Measurements from ENCODE around the gene CLRN1. TPM values are rescaled to one million over a fixed set of nuclear protein-coding genes. Genes with fewer than 3 reads are reported as not detected.

CLRN1 gene
- total and polyA plus RNA-seq, 2 donors (not counting 1 experiment from before 2014, with no cell fraction given): not detected

DNA sequence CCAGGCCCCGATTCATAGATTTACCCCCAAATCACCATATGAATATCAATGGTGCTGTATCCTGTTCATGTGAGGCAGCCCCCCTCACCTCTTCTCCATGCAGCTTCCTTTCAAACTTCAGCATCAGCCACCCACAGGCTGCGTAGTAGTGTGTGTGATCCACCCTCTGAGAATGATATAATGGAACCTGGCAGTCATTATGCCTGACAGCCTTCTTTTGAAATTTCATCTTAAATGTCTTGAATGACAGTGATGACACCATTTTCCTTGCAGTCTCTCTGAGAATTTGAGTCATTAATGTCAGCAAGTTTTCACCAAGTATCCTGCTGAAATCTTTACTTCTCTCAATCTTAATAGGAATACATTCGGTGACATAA lies 3.5 kb upstream of the CLRN1 start:
- TF ChIP-seq, protein P1, sequence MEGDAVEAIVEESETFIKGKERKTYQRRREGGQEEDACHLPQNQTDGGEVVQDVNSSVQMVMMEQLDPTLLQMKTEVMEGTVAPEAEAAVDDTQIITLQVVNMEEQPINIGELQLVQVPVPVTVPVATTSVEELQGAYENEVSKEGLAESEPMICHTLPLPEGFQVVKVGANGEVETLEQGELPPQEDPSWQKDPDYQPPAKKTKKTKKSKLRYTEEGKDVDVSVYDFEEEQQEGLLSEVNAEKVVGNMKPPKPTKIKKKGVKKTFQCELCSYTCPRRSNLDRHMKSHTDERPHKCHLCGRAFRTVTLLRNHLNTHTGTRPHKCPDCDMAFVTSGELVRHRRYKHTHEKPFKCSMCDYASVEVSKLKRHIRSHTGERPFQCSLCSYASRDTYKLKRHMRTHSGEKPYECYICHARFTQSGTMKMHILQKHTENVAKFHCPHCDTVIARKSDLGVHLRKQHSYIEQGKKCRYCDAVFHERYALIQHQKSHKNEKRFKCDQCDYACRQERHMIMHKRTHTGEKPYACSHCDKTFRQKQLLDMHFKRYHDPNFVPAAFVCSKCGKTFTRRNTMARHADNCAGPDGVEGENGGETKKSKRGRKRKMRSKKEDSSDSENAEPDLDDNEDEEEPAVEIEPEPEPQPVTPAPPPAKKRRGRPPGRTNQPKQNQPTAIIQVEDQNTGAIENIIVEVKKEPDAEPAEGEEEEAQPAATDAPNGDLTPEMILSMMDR (conservative IDR thresholded peaks at IDR 0.05 in 1 of 2, IDR thresholded peaks at IDR 0.05 in 1 of 2; ENCODE audit: low read depth in 1 of 2, low read length in 2 of 2): no peak
- TF ChIP-seq EZH2 (IDR thresholded peaks at IDR 0.05; ENCODE audit: low read length, missing control alignments): no peak

DNA sequence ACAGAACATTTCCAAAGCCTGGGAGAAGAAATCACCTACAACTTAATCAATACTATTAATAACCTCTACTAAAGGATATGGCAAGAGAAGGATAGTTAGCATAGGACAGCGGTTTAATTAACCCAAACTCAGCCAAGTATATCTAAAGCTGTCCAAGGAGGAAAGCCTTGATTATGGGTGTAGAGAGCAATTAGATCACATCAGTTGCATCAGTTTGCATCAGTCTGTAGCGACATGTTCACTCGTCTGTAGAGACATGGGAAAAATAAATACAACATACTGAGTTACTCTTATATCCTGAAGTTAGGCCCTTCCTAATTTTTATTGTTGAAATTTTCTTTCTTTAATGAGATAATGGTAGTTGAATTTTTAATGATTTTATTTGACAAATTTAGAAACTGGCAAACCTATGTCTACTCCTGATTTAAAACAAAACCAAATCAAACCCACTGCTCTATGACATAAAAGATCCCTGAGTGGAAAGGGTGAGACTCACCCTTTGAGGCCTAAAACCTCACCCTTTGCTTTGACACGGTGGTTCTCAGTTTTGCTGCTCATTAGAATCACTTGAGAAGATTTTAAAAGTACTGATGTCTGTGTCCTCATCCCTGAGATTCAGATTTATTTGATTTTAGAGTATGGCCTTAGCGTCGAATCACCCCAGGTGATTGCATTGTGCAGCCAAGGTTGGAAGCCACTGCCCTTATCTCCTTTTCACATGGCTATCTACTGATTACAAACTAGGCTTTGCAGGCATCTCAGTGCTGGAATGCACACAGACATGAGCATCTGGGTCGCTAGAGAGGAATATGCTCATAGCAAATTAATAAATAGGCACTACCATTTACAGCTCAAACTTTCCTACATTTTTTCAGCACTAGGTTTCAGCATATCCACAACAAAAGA lies 2.8 kb upstream of the CLRN1 start:
- Histone ChIP-seq H3K9me3 (ENCODE audit: control insufficient read depth, insufficient read depth, low read depth, low read length) (no peaks in the 10 kb centered on the region), H3K4me3 (replicated peaks in 1 of 4; ENCODE audit: control extremely low read depth in 1 of 4, insufficient read depth in 1 of 4, low read depth in 3 of 4, low read length in 4 of 4) (no peak overlapping the region), H2AFZ (ENCODE audit: low read length) (no peak overlapping the region), H3K36me3 (ENCODE audit: control insufficient read depth, insufficient read depth, low read length) (no peaks in the 10 kb centered on the region), H3K27ac (ENCODE audit: insufficient read depth, low read length) (no peak overlapping the region), H3K9ac (ENCODE audit: insufficient read depth, low read length) (no peak overlapping the region), H3K79me2 (ENCODE audit: control insufficient read depth, insufficient read depth, low read length) (no peaks in the 10 kb centered on the region), H3K27me3 (ENCODE audit: control insufficient read depth, insufficient read depth, low read length) (peaks cover 9% of the 10 kb centered on the region), H4K20me1 (ENCODE audit: control insufficient read depth, extremely low read depth, insufficient read depth, low read length) (no peaks in the 10 kb centered on the region), H3K4me2 (ENCODE audit: extremely low read depth, insufficient read depth, low read length) (no peak overlapping the region), H3K4me1 (ENCODE audit: control insufficient read depth, extremely low read depth, insufficient read depth, low read length) (no peaks in the 10 kb centered on the region)
- DNase-seq (ENCODE audit: low read depth in 2 of 2): peak in 1 of 2 donors; percentile 4
- TF ChIP-seq EZH2 (IDR thresholded peaks at IDR 0.05; ENCODE audit: low read length, missing control alignments): no peak
- TF ChIP-seq, protein P1 (conservative IDR thresholded peaks at IDR 0.05 in 1 of 2, IDR thresholded peaks at IDR 0.05 in 1 of 2; ENCODE audit: low read depth in 1 of 2, low read length in 2 of 2): no peak

More for the DNA sequence above, 3.5 kb upstream of the CLRN1 start:
- no peak for DNase-seq (ENCODE audit: low read depth in 2 of 2)
- Histone ChIP-seq H3K9ac (ENCODE audit: insufficient read depth, low read length) (no peak overlapping the region), H3K9me3 (ENCODE audit: control insufficient read depth, insufficient read depth, low read depth, low read length) (no peaks in the 10 kb centered on the region), H3K79me2 (ENCODE audit: control insufficient read depth, insufficient read depth, low read length) (no peaks in the 10 kb centered on the region), H3K4me1 (ENCODE audit: control insufficient read depth, extremely low read depth, insufficient read depth, low read length) (no peaks in the 10 kb centered on the region), H3K27me3 (ENCODE audit: control insufficient read depth, insufficient read depth, low read length) (peaks cover 9% of the 10 kb centered on the region), H3K36me3 (ENCODE audit: control insufficient read depth, insufficient read depth, low read length) (no peaks in the 10 kb centered on the region), H3K4me3 (replicated peaks in 1 of 4; ENCODE audit: control extremely low read depth in 1 of 4, insufficient read depth in 1 of 4, low read depth in 3 of 4, low read length in 4 of 4) (no peak overlapping the region), H3K4me2 (ENCODE audit: extremely low read depth, insufficient read depth, low read length) (no peak overlapping the region), H4K20me1 (ENCODE audit: control insufficient read depth, extremely low read depth, insufficient read depth, low read length) (no peaks in the 10 kb centered on the region), H3K27ac (ENCODE audit: insufficient read depth, low read length) (no peak overlapping the region), H2AFZ (ENCODE audit: low read length) (no peak overlapping the region)

DNA sequence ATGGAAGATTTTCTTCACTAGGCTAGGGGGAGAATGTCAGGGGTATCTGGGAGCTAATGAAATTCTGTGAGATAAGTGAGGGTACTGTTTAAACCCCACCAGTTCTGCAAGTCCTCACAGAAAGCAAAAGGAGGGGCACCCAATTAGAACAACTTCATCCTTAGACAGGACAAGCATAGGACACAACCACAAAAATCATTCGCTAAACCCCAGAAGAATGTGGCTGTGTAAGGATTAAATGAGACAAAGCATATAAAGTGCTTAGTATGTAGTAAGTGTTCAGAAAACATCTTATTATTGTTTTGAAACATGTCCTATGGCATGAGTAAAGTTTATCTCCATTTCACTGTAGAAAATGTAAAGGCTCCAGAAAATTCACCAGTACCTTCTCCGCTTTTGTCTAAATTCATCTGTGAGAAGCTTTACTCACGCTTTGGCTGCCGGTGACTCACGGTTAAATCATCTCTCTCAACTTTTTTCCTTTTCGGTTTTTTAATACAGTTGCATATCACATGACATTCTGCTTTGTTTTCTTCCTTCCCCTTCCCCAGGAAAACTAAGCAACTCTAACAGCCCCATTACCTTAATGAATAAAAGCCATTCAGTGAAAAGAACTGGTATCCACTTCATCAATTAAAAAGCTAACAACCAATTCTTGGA lies 1.7 kb downstream of the CLRN1 start:
- no peak overlapping the region for H3K27ac ChIP-seq (ENCODE audit: insufficient read depth, low read length)
- no peaks in the 10 kb centered on the region for H3K36me3 ChIP-seq (ENCODE audit: control insufficient read depth, insufficient read depth, low read length)
- no peak for TF ChIP-seq EZH2 (IDR thresholded peaks at IDR 0.05; ENCODE audit: low read length, missing control alignments)
- TF ChIP-seq, protein P1 (conservative IDR thresholded peaks at IDR 0.05 in 1 of 2, IDR thresholded peaks at IDR 0.05 in 1 of 2; ENCODE audit: low read depth in 1 of 2, low read length in 2 of 2): no peak
- H2AFZ ChIP-seq (ENCODE audit: low read length): no peak overlapping the region
- H4K20me1 ChIP-seq (ENCODE audit: control insufficient read depth, extremely low read depth, insufficient read depth, low read length): no peaks in the 10 kb centered on the region
- no peak overlapping the region for H3K4me2 ChIP-seq (ENCODE audit: extremely low read depth, insufficient read depth, low read length)
- H3K4me1 ChIP-seq (ENCODE audit: control insufficient read depth, extremely low read depth, insufficient read depth, low read length): no peaks in the 10 kb centered on the region
- H3K9ac ChIP-seq (ENCODE audit: insufficient read depth, low read length): no peak overlapping the region
- no peaks in the 10 kb centered on the region for H3K79me2 ChIP-seq (ENCODE audit: control insufficient read depth, insufficient read depth, low read length)
- no peaks in the 10 kb centered on the region for H3K9me3 ChIP-seq (ENCODE audit: control insufficient read depth, insufficient read depth, low read depth, low read length)
- peak; percentile 62 to 81 for DNase-seq (ENCODE audit: low read depth in 2 of 2)
- no peak overlapping the region for H3K4me3 ChIP-seq (replicated peaks in 1 of 4; ENCODE audit: control extremely low read depth in 1 of 4, insufficient read depth in 1 of 4, low read depth in 3 of 4, low read length in 4 of 4)
- H3K27me3 ChIP-seq (ENCODE audit: control insufficient read depth, insufficient read depth, low read length): no peaks in the 10 kb centered on the region

Measured in fibroblast of lung (primary cell).